Measurements from ENCODE around the gene HMCN1.

HMCN1 gene

GRCh38 chr1:185742403-185742802 is 8.2 kb downstream of the HMCN1 start:
- Histone ChIP-seq H3K36me3 (ENCODE audit: low read length) (no peaks in the 10 kb centered on the region), H3K9me2 (replicated peaks; ENCODE audit: insufficient read depth, low read length) (no peaks in the 10 kb centered on the region), H3F3A (ENCODE audit: insufficient read depth) (no peaks in the 10 kb centered on the region), H3K9me3 (ENCODE audit: insufficient read depth, low read length) (no peaks in the 10 kb centered on the region), H3K27ac (ENCODE audit: low read depth, low read length) (no peak overlapping the region), H3K79me2 (ENCODE audit: insufficient read depth, low read length) (no peaks in the 10 kb centered on the region), H3K4me2 (ENCODE audit: low read depth, low read length, poor library complexity, severe bottlenecking) (no peak overlapping the region), H2AFZ (ENCODE audit: low read depth, low read length, severe bottlenecking) (no peak overlapping the region), H4K20me1 (ENCODE audit: low read depth, low read length) (no peaks in the 10 kb centered on the region), H3K27me3 (ENCODE audit: low read length) (no peaks in the 10 kb centered on the region), H3K9ac (ENCODE audit: low read length) (no peak overlapping the region), H3K4me3 (ENCODE audit: insufficient read depth, low read length, poor library complexity, severe bottlenecking) (no peak overlapping the region)
- TF ChIP-seq EZH2phosphoT487 (conservative IDR thresholded peaks at IDR 0.05; ENCODE audit: low read length) (no peak), CTCF (IDR thresholded peaks at IDR 0.05; ENCODE audit: insufficient read depth, low read length, poor library complexity, severe bottlenecking) (no peak)

GRCh38 chr1:185745165-185745564 is 11.0 kb downstream of the HMCN1 start:
- Histone ChIP-seq H3F3A (ENCODE audit: insufficient read depth) (no peaks in the 10 kb centered on the region), H3K4me3 (ENCODE audit: insufficient read depth, low read length, poor library complexity, severe bottlenecking) (no peak overlapping the region), H3K27me3 (ENCODE audit: low read length) (no peaks in the 10 kb centered on the region), H3K27ac (ENCODE audit: low read depth, low read length) (no peak overlapping the region), H3K9me2 (replicated peaks; ENCODE audit: insufficient read depth, low read length) (no peaks in the 10 kb centered on the region), H3K9ac (ENCODE audit: low read length) (no peak overlapping the region), H3K36me3 (ENCODE audit: low read length) (no peaks in the 10 kb centered on the region), H3K79me2 (ENCODE audit: insufficient read depth, low read length) (no peaks in the 10 kb centered on the region), H2AFZ (ENCODE audit: low read depth, low read length, severe bottlenecking) (no peak overlapping the region), H4K20me1 (ENCODE audit: low read depth, low read length) (no peaks in the 10 kb centered on the region), H3K4me2 (ENCODE audit: low read depth, low read length, poor library complexity, severe bottlenecking) (no peak overlapping the region), H3K9me3 (ENCODE audit: insufficient read depth, low read length) (no peaks in the 10 kb centered on the region)
- TF ChIP-seq CTCF (IDR thresholded peaks at IDR 0.05; ENCODE audit: insufficient read depth, low read length, poor library complexity, severe bottlenecking), result no peak
- no peak for TF ChIP-seq EZH2phosphoT487 (conservative IDR thresholded peaks at IDR 0.05; ENCODE audit: low read length)

GRCh38 chr1:185759061-185759460 is 24.9 kb downstream of the HMCN1 start:
- no peaks in the 10 kb centered on the region for H4K20me1 ChIP-seq (ENCODE audit: low read depth, low read length)
- no peaks in the 10 kb centered on the region for H3K27me3 ChIP-seq (ENCODE audit: low read length)
- no peaks in the 10 kb centered on the region for H3K36me3 ChIP-seq (ENCODE audit: low read length)
- no peak overlapping the region for H3K4me3 ChIP-seq (ENCODE audit: insufficient read depth, low read length, poor library complexity, severe bottlenecking)
- no peak overlapping the region for H3K27ac ChIP-seq (ENCODE audit: low read depth, low read length)
- no peak overlapping the region for H2AFZ ChIP-seq (ENCODE audit: low read depth, low read length, severe bottlenecking)
- no peak overlapping the region for H3K9ac ChIP-seq (ENCODE audit: low read length)
- H3K79me2 ChIP-seq (ENCODE audit: insufficient read depth, low read length), result no peaks in the 10 kb centered on the region
- H3K4me2 ChIP-seq (ENCODE audit: low read depth, low read length, poor library complexity, severe bottlenecking), result no peak overlapping the region
- H3K9me3 ChIP-seq (ENCODE audit: insufficient read depth, low read length), result no peaks in the 10 kb centered on the region
- H3K9me2 ChIP-seq (replicated peaks; ENCODE audit: insufficient read depth, low read length), result no peaks in the 10 kb centered on the region
- H3F3A ChIP-seq (ENCODE audit: insufficient read depth), result no peaks in the 10 kb centered on the region
- TF ChIP-seq CTCF (IDR thresholded peaks at IDR 0.05; ENCODE audit: insufficient read depth, low read length, poor library complexity, severe bottlenecking) (no peak), EZH2phosphoT487 (conservative IDR thresholded peaks at IDR 0.05; ENCODE audit: low read length) (no peak)
